CD4-positive, CD25-positive, alpha-beta regulatory T cell (primary cell): Measurements from ENCODE around the gene COL26A1. TPM values are rescaled to one million over a fixed set of nuclear protein-coding genes. Genes with fewer than 3 reads are reported as not detected.
"Not testable (repeated sequence)": the region's sequence is repeated elsewhere in the genome, so short reads cannot be mapped to it uniquely, and the experiment has no call there.

Experiments used
- ATAC-seq, 2 donors: fragments of 150-1000 bp; cut with Tn5 transposase; one replicate each; pipeline ENCODE4 v1.10.0; 2021; ENCODE audit warnings: low read depth in 2 of 2, moderate number of reproducible peaks in 2 of 2, moderate library complexity in 1 of 2
- DNase-seq, 3 donors: peaks; one replicate each; pipeline versions ENCODE4 v3.0.0 to v3.0.0-alpha.2; 2012 to 2022; ENCODE audit warnings: mixed read lengths in 1 of 3
- H3K27ac ChIP-seq: one replicate; pipeline ENCODE4 v1.7.0; 2013; ENCODE audit warnings: mild to moderate bottlenecking, low read length; ENCODE audit not compliant: insufficient read depth, poor library complexity, severe bottlenecking
- H3K27me3 ChIP-seq: one replicate; pipeline ENCODE4 v1.7.0; 2013; ENCODE audit warnings: low read length; ENCODE audit not compliant: control insufficient read depth, insufficient read depth
- H3K36me3 ChIP-seq: one replicate; pipeline ENCODE4 v1.7.0; 2013; ENCODE audit warnings: mild to moderate bottlenecking, low read length, moderate library complexity; ENCODE audit not compliant: control insufficient read depth, insufficient read depth
- H3K4me1 ChIP-seq: 2 replicates; pipeline ENCODE4 v1.7.0; 2013; ENCODE audit warnings: mild to moderate bottlenecking, low read length; ENCODE audit not compliant: insufficient read depth, control insufficient read depth, poor library complexity, severe bottlenecking
- H3K4me3 ChIP-seq: one replicate; pipeline ENCODE4 v1.7.0; 2013; ENCODE audit warnings: low read depth, mild to moderate bottlenecking, low read length, moderate library complexity
- H3K9me3 ChIP-seq, 2 experiments: 1 replicate in 1 of 2; 2 replicates in 1 of 2; pipeline ENCODE4 v1.7.0; 2013; ENCODE audit warnings: low read length in 2 of 2, mild to moderate bottlenecking in 1 of 2, moderate library complexity in 1 of 2; ENCODE audit not compliant: control insufficient read depth in 2 of 2
- H3K27ac Mint-ChIP-seq, 3 donors: one replicate each; pipeline ENCODE4 v1.8.0; 2020 to 2022; ENCODE audit warnings: mild to moderate bottlenecking in 3 of 3, mixed read lengths in 3 of 3, moderate library complexity in 2 of 3
- H3K27me3 Mint-ChIP-seq: one replicate; pipeline ENCODE4 v1.8.0; 2022; ENCODE audit warnings: mild to moderate bottlenecking, mixed read lengths
- H3K36me3 Mint-ChIP-seq: one replicate; pipeline ENCODE4 v1.8.0; 2020; ENCODE audit warnings: mixed read lengths
- H3K4me1 Mint-ChIP-seq, 4 donors: one replicate each; pipeline ENCODE4 v1.8.0; 2020 to 2022; ENCODE audit warnings: mixed read lengths in 4 of 4, mild to moderate bottlenecking in 1 of 4
- H3K4me3 Mint-ChIP-seq, 4 donors: one replicate each; pipeline ENCODE4 v1.8.0; 2020 to 2022; ENCODE audit warnings: mild to moderate bottlenecking in 4 of 4, mixed read lengths in 4 of 4, moderate library complexity in 3 of 4
- H3K9me3 Mint-ChIP-seq, 7 donors: one replicate each; pipeline ENCODE4 v1.8.0; 2020 to 2022; ENCODE audit warnings: mixed read lengths in 7 of 7, mild to moderate bottlenecking in 3 of 7, moderate library complexity in 2 of 7
- polyA plus RNA-seq, 4 donors: library from polyadenylated mRNA; unstranded; fragments of 300-500 nt; fragmentation: Illumina TruSeq; gene quantifications; one replicate each; pipeline ENCODE4 v1.2.3, GENCODE V29; 2021
- total RNA-seq: library from RNA; stranded (reverse); gene quantifications from one replicate; pipeline ENCODE4 v1.2.3, GENCODE V29; 2022

The COL26A1 gene
- total and polyA plus RNA-seq, 5 donors from 2014 or later = not detected

DNA sequence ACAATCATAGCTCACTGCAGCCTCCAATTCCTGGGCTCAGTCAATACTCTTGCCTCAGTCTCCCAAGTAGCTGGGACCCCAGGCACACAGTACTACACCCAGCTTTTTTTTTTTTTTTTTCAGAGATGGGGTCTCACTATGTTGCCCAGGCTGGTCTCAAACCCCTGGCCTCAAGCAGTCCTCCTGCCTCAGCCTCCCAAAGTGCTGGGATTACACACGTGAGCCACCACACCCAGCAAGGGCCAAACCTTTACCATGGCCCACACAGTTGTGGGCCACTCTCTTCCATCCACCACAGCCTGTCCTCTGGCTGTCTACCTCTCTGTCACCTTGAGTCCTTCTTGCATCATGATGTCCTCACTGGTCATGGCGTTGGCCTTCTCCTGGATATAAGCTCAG is 242.3 kb downstream of the COL26A1 start:
- not testable (repeated sequence) for ATAC-seq, H3K9me3 ChIP-seq, H3K27ac ChIP-seq, H3K36me3 ChIP-seq, H3K4me1 Mint-ChIP-seq, H3K9me3 Mint-ChIP-seq, H3K36me3 Mint-ChIP-seq, H3K27me3 ChIP-seq, H3K4me3 Mint-ChIP-seq, H3K4me3 ChIP-seq, H3K4me1 ChIP-seq, DNase-seq, H3K27ac Mint-ChIP-seq, H3K27me3 Mint-ChIP-seq

DNA sequence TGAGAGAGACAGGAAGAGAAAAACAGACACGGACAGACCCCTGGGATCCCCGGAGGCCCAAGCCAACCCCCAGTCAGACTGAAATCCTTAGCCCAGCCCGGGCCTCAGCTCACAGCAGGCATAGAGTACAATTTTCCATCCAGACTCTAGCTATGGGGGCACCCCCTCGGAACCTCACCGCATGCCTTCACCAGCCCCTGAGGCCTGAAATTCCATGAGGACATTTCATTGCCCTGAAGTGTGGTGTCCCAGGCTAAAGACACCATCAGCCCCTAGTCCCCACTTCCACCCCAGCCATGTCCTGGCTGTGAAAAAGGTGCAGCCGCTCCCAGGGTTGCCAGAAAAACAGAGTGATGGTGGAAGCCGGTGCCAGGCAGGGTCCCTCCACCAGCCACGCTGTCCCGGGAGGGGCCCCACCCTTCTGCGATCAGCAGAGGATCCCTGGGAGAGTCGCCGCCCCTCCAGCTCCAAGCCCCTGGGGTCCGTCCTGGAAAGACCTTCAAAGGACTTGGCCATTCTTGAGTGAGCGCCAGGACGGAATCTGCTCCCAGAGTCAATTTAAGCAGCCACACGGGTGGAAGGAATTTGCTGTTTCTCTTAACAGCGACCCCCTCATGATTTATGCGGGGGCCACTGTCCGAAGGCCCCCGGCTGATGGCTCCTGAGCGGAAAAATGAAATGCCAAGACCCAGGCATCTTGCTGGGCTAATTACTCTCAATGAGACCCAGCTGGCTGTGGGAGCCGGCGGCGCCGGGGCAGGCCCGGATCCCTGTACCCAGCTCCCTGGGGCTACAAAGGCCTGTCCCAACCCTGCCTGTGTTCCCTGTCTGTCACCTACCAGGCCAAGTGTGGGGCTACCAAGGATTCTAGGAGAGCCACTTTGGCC is 243.2 kb downstream of the COL26A1 start:
- no peaks in the 10 kb centered on the region for H3K36me3 ChIP-seq
- ATAC-seq (no peak), DNase-seq (no peak)
- Mint-ChIP-seq H3K9me3 (no peaks in the 10 kb centered on the region), H3K27me3 (no peaks in the 10 kb centered on the region), H3K4me3 (no peak overlapping the region), H3K4me1 (no peaks in the 10 kb centered on the region), H3K27ac (no peak overlapping the region), H3K36me3 (no peaks in the 10 kb centered on the region)
- no peak overlapping the region for H3K4me3 ChIP-seq
- no peak overlapping the region for H3K27ac ChIP-seq
- no peaks in the 10 kb centered on the region for H3K9me3 ChIP-seq
- peaks cover 4% of the 10 kb centered on the region for H3K4me1 ChIP-seq
- H3K27me3 ChIP-seq = no peaks in the 10 kb centered on the region

DNA sequence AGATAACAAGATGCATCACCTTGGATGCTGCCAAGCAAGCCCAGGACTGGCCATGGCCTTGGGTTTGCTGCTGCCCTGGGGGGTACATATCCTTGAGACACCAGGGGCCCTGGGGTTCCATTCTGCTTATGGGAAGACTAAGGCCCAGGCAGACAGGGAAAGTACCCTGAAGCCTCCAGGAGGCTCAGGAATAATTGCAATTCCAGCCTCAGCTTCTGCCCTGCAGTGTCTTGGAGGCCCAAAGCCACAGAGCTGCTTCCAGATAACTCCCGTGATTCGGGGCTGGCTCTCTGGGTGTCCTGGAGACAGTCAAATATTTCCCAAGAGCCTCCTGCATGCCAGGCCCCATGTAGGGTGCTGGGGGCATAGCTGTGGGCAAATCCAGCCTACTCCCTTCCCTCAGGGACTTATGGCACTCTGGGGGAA is 243.8 kb downstream of the COL26A1 start:
- Mint-ChIP-seq H3K9me3 (no peaks in the 10 kb centered on the region), H3K4me3 (no peak overlapping the region), H3K4me1 (no peaks in the 10 kb centered on the region), H3K27ac (no peak overlapping the region), H3K36me3 (no peaks in the 10 kb centered on the region), H3K27me3 (no peaks in the 10 kb centered on the region)
- Histone ChIP-seq H3K9me3 (no peaks in the 10 kb centered on the region), H3K27ac (no peak overlapping the region), H3K27me3 (no peaks in the 10 kb centered on the region), H3K36me3 (no peaks in the 10 kb centered on the region), H3K4me3 (no peak overlapping the region), H3K4me1 (peaks cover 4% of the 10 kb centered on the region)
- ATAC-seq (no peak), DNase-seq (no peak)

Other genes with a start within 250 kb of the COL26A1 start
- gene SERPINE1, start 235.8 kb upstream of the COL26A1 start, total RNA-seq = 0.39 TPM
- gene SERPINE1, start 235.8 kb upstream of the COL26A1 start, polyA plus RNA-seq = not detected
- gene AP1S1, start 208.4 kb upstream of the COL26A1 start, total RNA-seq = 14.5 TPM
- 1 to 10 TPM; 5.4 to 8.8 (median 6.3) TPM for gene AP1S1, start 208.4 kb upstream of the COL26A1 start, polyA plus RNA-seq
- not detected for gene VGF, start 197.3 kb upstream of the COL26A1 start, total RNA-seq
- not detected for gene VGF, start 197.3 kb upstream of the COL26A1 start, polyA plus RNA-seq
- gene NAT16, start 182.6 kb upstream of the COL26A1 start, total RNA-seq = not detected
- gene NAT16, start 182.6 kb upstream of the COL26A1 start, polyA plus RNA-seq = not detected
- not detected for gene MOGAT3, start 161.8 kb upstream of the COL26A1 start, total RNA-seq
- gene MOGAT3, start 161.8 kb upstream of the COL26A1 start, polyA plus RNA-seq = not detected
- 35.4 TPM for gene PLOD3, start 145.3 kb upstream of the COL26A1 start, total RNA-seq
- gene PLOD3, start 145.3 kb upstream of the COL26A1 start, polyA plus RNA-seq = 10 to 100 TPM; 13.8 to 19.7 (median 14.8) TPM
- gene ZNHIT1, start 144.7 kb upstream of the COL26A1 start, total RNA-seq = 41.8 TPM
- 10 to 100 TPM; 67.6 to 99.6 (median 85.0) TPM for gene ZNHIT1, start 144.7 kb upstream of the COL26A1 start, polyA plus RNA-seq
- 22.7 TPM for gene CLDN15, start 125.1 kb upstream of the COL26A1 start, total RNA-seq
- gene CLDN15, start 125.1 kb upstream of the COL26A1 start, polyA plus RNA-seq = 1 to 10 TPM in 1 of 4 donors, under 1 TPM in 3; 0.64 to 1.4 (median 0.82) TPM
- gene FIS1, start 117.8 kb upstream of the COL26A1 start, total RNA-seq = 105 TPM
- 100 to 1,000 TPM; 205 to 260 (median 227) TPM for gene FIS1, start 117.8 kb upstream of the COL26A1 start, polyA plus RNA-seq
- 1.0 TPM for gene IFT22, start 41.1 kb upstream of the COL26A1 start, total RNA-seq
- 1 to 10 TPM; 2.7 to 6.9 (median 3.8) TPM for gene IFT22, start 41.1 kb upstream of the COL26A1 start, polyA plus RNA-seq